SK-N-SH treated with all-trans-retinoic acid at 6 μM for 48 hours (cell line): ENCODE results near the gene LDHD.

Experiments used
- ATAC-seq: fragments of 200-7000 bp; cut with Tn5 transposase; 3 replicates; pipeline ENCODE4 v1.9.1; 2020; ENCODE audit warnings: mild to moderate bottlenecking, moderate library complexity
- BACH2 ChIP-seq: fragments of 250-450 bp; sonication (Bioruptor Pico); IDR thresholded peaks from 2 replicates; pipeline ENCODE4 v1.9.0; 2021; ENCODE audit warnings: mild to moderate bottlenecking, borderline replicate concordance
- CREB5 ChIP-seq: fragments of 250-450 bp; sonication (Bioruptor Pico); IDR thresholded peaks from 2 replicates; pipeline ENCODE4 v1.5.1; 2020; ENCODE audit warnings: low read depth, mild to moderate bottlenecking, moderate library complexity
- CSDC2 ChIP-seq: fragments of 250-450 bp; sonication (Bioruptor Pico); IDR thresholded peaks from 2 replicates; pipeline ENCODE4 v1.5.0; 2020; ENCODE audit warnings: mild to moderate bottlenecking, moderate library complexity
- ESRRG ChIP-seq: fragments of 250-450 bp; sonication (Bioruptor Pico); IDR thresholded peaks from 2 replicates; pipeline ENCODE4 v1.6.1; 2021; ENCODE audit warnings: mild to moderate bottlenecking
- GLIS3 ChIP-seq: fragments of 250-450 bp; sonication (Bioruptor Pico); IDR thresholded peaks from 2 replicates; pipeline ENCODE4 v1.5.0; 2020; ENCODE audit warnings: mild to moderate bottlenecking, moderate library complexity
- PPARA ChIP-seq: fragments of 250-450 bp; sonication (Bioruptor Pico); IDR thresholded peaks from 2 replicates; pipeline ENCODE4 v1.5.0; 2020; ENCODE audit warnings: mild to moderate bottlenecking, borderline replicate concordance
- RARB ChIP-seq: fragments of 250-450 bp; sonication (Bioruptor Pico); IDR thresholded peaks from 2 replicates; pipeline ENCODE4 v1.8.0; 2021; ENCODE audit warnings: mild to moderate bottlenecking, moderate library complexity
- SNAI2 ChIP-seq: fragments of 250-450 bp; sonication (Bioruptor Pico); IDR thresholded peaks from 2 replicates; pipeline ENCODE4 v1.5.0; 2020; ENCODE audit warnings: mild to moderate bottlenecking, moderate library complexity
- TCF4 ChIP-seq: fragments of 250-450 bp; sonication (Bioruptor Pico); IDR thresholded peaks from 2 replicates; pipeline ENCODE4 v1.8.0; 2021; ENCODE audit warnings: mild to moderate bottlenecking, moderate library complexity, borderline replicate concordance
- TOX ChIP-seq: fragments of 250-450 bp; sonication (Bioruptor Pico); IDR thresholded peaks from 2 replicates; pipeline ENCODE4 v1.8.0; 2021; ENCODE audit warnings: mild to moderate bottlenecking, moderate library complexity, borderline replicate concordance
- ZC3H10 ChIP-seq: fragments of 250-450 bp; sonication (Bioruptor Pico); IDR thresholded peaks from 2 replicates; pipeline ENCODE4 v1.5.1; 2021; ENCODE audit warnings: mild to moderate bottlenecking, moderate library complexity
- ZNF565 ChIP-seq: fragments of 450-650 bp; formaldehyde crosslinking; conservative IDR thresholded peaks from 2 replicates; pipeline ENCODE4 v1.5.0; 2020; ENCODE audit warnings: low read depth, mild to moderate bottlenecking, moderate library complexity
- ZNF8 ChIP-seq: fragments of 450-650 bp; formaldehyde crosslinking; IDR thresholded peaks from 2 replicates; pipeline ENCODE4 v1.5.0; 2020; ENCODE audit warnings: mild to moderate bottlenecking, moderate library complexity
- TF ChIP-seq, protein P1 (sequence below): fragments of 250-450 bp; sonication (Bioruptor Pico); IDR thresholded peaks from 2 replicates; pipeline ENCODE4 v1.5.0; 2020; ENCODE audit warnings: mild to moderate bottlenecking, moderate library complexity
- TF ChIP-seq, protein P2 (sequence below): fragments of 250-450 bp; sonication (Bioruptor Pico); IDR thresholded peaks from 2 replicates; pipeline ENCODE4 v1.5.1; 2021; ENCODE audit warnings: mild to moderate bottlenecking, moderate library complexity
- TF ChIP-seq, protein P3 (sequence below): fragments of 250-450 bp; sonication (Bioruptor Pico); IDR thresholded peaks from 2 replicates; pipeline ENCODE4 v1.8.0; 2021; ENCODE audit warnings: low read depth, mild to moderate bottlenecking, moderate library complexity, borderline replicate concordance

Gene LDHD

GRCh38 chr16:75071621-75072020 is 45.0 kb downstream of the LDHD start:
- no peak for TF ChIP-seq SNAI2 (CRISPR knock-in tag)
- TF ChIP-seq CREB5 (CRISPR knock-in tag) = no peak
- no peak for TF ChIP-seq BACH2 (CRISPR knock-in tag)
- TF ChIP-seq ZNF8 (CRISPR knock-in tag) = no peak
- TF ChIP-seq, protein P1, sequence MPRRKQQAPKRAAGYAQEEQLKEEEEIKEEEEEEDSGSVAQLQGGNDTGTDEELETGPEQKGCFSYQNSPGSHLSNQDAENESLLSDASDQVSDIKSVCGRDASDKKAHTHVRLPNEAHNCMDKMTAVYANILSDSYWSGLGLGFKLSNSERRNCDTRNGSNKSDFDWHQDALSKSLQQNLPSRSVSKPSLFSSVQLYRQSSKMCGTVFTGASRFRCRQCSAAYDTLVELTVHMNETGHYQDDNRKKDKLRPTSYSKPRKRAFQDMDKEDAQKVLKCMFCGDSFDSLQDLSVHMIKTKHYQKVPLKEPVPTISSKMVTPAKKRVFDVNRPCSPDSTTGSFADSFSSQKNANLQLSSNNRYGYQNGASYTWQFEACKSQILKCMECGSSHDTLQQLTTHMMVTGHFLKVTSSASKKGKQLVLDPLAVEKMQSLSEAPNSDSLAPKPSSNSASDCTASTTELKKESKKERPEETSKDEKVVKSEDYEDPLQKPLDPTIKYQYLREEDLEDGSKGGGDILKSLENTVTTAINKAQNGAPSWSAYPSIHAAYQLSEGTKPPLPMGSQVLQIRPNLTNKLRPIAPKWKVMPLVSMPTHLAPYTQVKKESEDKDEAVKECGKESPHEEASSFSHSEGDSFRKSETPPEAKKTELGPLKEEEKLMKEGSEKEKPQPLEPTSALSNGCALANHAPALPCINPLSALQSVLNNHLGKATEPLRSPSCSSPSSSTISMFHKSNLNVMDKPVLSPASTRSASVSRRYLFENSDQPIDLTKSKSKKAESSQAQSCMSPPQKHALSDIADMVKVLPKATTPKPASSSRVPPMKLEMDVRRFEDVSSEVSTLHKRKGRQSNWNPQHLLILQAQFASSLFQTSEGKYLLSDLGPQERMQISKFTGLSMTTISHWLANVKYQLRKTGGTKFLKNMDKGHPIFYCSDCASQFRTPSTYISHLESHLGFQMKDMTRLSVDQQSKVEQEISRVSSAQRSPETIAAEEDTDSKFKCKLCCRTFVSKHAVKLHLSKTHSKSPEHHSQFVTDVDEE = no peak
- no peak for ATAC-seq

DNA sequence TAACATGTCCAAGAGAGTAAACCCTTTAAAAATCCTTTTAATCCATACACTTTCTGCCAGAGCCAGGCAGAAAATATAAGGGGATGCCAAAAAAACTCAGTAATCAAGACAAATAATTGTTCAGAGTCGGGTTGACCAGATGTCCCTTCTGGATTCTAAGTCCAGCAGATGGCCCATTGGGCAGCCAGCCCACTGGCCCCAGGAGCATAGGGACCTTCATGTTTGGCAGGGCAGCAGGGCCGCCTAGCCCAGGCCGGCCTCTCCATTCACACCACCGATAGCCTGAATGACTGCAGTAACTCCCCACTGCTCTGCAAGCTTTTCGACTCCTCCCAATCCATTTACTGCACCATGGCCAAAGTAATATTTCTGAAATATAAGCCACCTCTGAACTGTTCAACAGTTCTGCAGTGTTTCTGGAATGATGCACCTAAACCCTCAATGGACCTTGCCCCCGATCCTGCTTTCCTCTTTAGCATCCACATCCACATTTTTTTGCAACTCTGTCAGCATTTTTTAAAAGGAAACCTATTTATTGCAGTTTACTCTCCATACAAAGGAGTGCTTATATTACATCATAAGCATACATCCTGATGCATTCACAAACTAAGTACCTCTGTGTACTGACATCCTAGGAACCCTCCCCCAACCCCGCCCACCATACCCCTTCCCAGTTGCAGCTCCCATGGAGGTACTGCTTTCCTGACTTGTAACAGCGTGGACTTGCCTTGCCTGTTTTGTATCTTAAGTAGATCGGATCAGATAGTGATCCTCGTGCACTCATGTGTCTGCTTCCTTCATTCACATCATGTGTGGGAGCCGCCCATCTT is 46.4 kb downstream of the LDHD start:
- no peak for TF ChIP-seq ZNF565 (CRISPR knock-in tag)
- TF ChIP-seq, protein P1 = peak; percentile 85; the same call in 1 of the 2 replicates
- no peak for TF ChIP-seq CSDC2 (CRISPR knock-in tag)
- no peak for TF ChIP-seq SNAI2 (CRISPR knock-in tag)
- TF ChIP-seq RARB = no peak
- TF ChIP-seq ESRRG (CRISPR knock-in tag) = 0 out of 2 replicates have a peak, but pooled peaks have one; percentile 19
- no peak for TF ChIP-seq TOX
- TF ChIP-seq ZNF8 (CRISPR knock-in tag) = no peak
- no peak for TF ChIP-seq BACH2 (CRISPR knock-in tag)
- TF ChIP-seq ZC3H10 = no peak
- peak; percentile 94 for TF ChIP-seq TCF4
- TF ChIP-seq, protein P2, sequence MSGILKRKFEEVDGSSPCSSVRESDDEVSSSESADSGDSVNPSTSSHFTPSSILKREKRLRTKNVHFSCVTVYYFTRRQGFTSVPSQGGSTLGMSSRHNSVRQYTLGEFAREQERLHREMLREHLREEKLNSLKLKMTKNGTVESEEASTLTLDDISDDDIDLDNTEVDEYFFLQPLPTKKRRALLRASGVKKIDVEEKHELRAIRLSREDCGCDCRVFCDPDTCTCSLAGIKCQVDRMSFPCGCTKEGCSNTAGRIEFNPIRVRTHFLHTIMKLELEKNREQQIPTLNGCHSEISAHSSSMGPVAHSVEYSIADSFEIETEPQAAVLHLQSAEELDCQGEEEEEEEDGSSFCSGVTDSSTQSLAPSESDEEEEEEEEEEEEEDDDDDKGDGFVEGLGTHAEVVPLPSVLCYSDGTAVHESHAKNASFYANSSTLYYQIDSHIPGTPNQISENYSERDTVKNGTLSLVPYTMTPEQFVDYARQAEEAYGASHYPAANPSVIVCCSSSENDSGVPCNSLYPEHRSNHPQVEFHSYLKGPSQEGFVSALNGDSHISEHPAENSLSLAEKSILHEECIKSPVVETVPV (CRISPR knock-in tag) = 0 out of 2 replicates have a peak, but pooled peaks have one; percentile 30
- ATAC-seq = peak; percentile 85

DNA sequence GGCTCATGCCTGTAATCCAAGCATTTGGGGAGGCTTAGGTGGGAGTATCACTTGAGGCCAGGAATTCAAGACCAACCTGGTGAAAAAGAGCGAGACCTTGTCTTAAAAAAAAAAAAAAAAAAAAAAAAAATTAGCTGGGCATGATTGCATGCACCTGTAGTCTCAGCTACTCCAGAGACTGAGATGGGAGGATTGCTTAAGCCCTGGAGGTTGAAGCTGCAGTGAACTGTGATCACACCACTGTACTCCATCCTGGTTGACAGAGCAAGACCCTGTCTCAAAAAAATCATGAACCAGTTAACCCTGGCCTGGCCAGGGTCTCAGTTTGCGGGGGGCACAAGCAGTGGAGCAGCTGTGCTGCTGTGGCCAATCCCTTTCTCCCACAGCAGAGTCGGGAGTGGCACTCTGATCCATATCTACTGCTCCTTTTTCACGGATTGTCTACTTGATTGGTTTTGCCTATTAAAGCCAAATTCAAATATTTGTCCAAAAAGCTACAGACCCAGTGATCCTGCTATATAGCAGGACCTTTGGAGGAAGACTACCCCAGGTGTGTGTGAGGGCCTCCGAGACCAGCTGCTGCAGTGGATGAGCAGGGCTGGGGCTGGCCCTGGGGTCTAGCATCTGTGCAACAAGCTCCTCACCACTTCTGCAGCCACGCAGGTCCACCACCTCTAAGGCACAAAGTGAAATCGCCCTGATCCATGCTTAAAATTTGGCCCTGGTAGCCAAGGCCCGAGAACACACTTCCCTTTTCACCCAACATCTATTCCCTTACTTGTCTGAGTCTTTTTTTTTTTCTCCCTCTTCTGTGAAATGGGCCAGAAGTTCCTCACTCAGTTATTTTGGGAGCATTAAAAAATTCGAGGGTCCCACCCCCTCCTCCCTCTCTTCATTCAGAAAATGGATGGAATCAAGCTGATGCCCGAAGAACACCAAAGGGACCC is 48.2 kb downstream of the LDHD start:
- no peak for ATAC-seq
- no peak for TF ChIP-seq ESRRG (CRISPR knock-in tag)

DNA sequence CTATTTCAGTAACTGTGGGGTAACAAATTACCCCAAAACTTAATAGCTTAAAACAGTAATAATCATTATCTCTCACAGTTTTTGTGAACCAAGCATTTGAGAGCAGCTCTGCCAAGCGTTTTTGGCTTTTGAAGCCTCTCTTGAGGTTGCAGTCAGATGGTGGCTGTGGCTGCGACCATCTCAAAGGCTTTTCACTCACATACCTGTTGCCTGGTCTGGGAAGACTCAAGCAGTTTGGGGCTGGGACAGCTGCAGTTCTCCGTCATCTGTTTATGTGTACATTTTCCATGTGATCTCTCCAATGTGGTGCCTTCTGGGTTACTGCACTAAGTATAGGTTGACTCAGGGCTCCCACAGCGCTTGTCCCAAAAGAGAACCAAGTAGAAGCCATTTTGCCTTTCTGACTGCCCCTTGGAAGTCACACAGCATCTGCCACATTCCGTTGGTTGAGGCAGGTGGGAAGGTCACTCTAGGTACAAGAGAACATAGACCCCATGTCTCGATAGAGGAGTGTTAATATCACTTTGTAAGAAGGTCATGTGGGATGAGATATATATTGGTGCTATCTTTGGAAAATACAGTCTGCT is 49.6 kb downstream of the LDHD start:
- ATAC-seq = no peak
- TF ChIP-seq PPARA (CRISPR knock-in tag) (no peak), ZC3H10 (no peak), GLIS3 (CRISPR knock-in tag) (no peak), CSDC2 (CRISPR knock-in tag) (no peak), TOX (no peak)
- TF ChIP-seq, protein P1 = no peak
- TF ChIP-seq, protein P3, sequence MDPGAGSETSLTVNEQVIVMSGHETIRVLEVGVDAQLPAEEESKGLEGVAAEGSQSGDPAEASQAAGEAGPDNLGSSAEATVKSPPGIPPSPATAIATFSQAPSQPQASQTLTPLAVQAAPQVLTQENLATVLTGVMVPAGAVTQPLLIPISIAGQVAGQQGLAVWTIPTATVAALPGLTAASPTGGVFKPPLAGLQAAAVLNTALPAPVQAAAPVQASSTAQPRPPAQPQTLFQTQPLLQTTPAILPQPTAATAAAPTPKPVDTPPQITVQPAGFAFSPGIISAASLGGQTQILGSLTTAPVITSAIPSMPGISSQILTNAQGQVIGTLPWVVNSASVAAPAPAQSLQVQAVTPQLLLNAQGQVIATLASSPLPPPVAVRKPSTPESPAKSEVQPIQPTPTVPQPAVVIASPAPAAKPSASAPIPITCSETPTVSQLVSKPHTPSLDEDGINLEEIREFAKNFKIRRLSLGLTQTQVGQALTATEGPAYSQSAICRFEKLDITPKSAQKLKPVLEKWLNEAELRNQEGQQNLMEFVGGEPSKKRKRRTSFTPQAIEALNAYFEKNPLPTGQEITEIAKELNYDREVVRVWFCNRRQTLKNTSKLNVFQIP (CRISPR knock-in tag) = no peak
